GM13977 (cell line): Measurements from ENCODE around the gene RELN.
"Not testable (repeated sequence)": the region's sequence is repeated elsewhere in the genome, so short reads cannot be mapped to it uniquely, and the experiment has no call there.

Experiments used
- DNase-seq: peaks from one replicate; pipeline ENCODE4 v3.0.0; 2012; ENCODE audit warnings: low spot score
- CTCF ChIP-seq: IDR thresholded peaks from 2 replicates; pipeline ENCODE4 v1.5.1; 2012; ENCODE audit warnings: mild to moderate bottlenecking, control low read depth; ENCODE audit not compliant: insufficient read depth; ENCODE audit errors: extremely low read depth, missing control alignments
- in situ Hi-C: fragments of 300-500 bp; cut with MboI; formaldehyde crosslinking; loops from one replicate; pipeline ENCODE4 v1.12.0; 2022; ENCODE audit warnings: low sequenced_read_pairs, low pct_unique_long_range_greater_than_20kb, mixed read lengths, inconsistent platforms; ENCODE audit not compliant: unreplicated experiment

Gene RELN

GRCh38 chr7:103833401-103833800 is 156.1 kb downstream of the RELN start:
- DNase-seq: no peak
- in situ Hi-C loops: no loop called here
- TF ChIP-seq CTCF: no peak

- DNase-seq: no peak
- no peak for TF ChIP-seq CTCF
- in situ Hi-C loops: no loop called here
Measured at GRCh38 chr7:103832438-103832837, 157.0 kb downstream of the RELN start.

- in situ Hi-C loops: no loop called here
- no peak for DNase-seq
- no peak for TF ChIP-seq CTCF
Measured at GRCh38 chr7:103824251-103824650, 165.2 kb downstream of the RELN start.

- no peak for DNase-seq
- in situ Hi-C loops: no loop called here
- no peak for TF ChIP-seq CTCF
Measured at GRCh38 chr7:103823084-103823483, 166.4 kb downstream of the RELN start.

- in situ Hi-C loops: no loop called here
- no peak for TF ChIP-seq CTCF
- no peak for DNase-seq
Measured at GRCh38 chr7:103821092-103821491, 168.4 kb downstream of the RELN start.

GRCh38 chr7:103815972-103816371 is 173.5 kb downstream of the RELN start:
- in situ Hi-C loops, DNase-seq: not testable (repeated sequence)

- in situ Hi-C loops: no loop called here
- TF ChIP-seq CTCF: no peak
- no peak for DNase-seq
Measured at GRCh38 chr7:103813970-103814369, 175.5 kb downstream of the RELN start.
